Mucosa of stomach (tissue), 1 donor: ENCODE measurements around the gene FPR1.

Experiments used
- H3K27me3 ChIP-seq: one replicate; pipeline ENCODE4 v1.7.0; 2013; ENCODE audit warnings: mild to moderate bottlenecking, low read length; ENCODE audit not compliant: control insufficient read depth, insufficient read depth
- H3K36me3 ChIP-seq: one replicate; pipeline ENCODE4 v1.7.0; 2013; ENCODE audit warnings: low read length; ENCODE audit not compliant: control insufficient read depth, insufficient read depth
- H3K4me1 ChIP-seq: one replicate; pipeline ENCODE4 v1.7.0; 2013; ENCODE audit warnings: mild to moderate bottlenecking, low read length; ENCODE audit not compliant: control insufficient read depth, insufficient read depth
- H3K4me3 ChIP-seq: one replicate; pipeline ENCODE4 v1.7.0; 2013; ENCODE audit warnings: low read length
- H3K9ac ChIP-seq: one replicate; pipeline ENCODE4 v1.7.0; 2013; ENCODE audit warnings: mild to moderate bottlenecking, low read length, moderate library complexity
- H3K9me3 ChIP-seq: one replicate; pipeline ENCODE4 v1.7.0; 2013; ENCODE audit warnings: mild to moderate bottlenecking, low read length, moderate library complexity; ENCODE audit not compliant: control insufficient read depth
- donor health status: Pancreatic carcinoma.

The FPR1 gene

GRCh38 chr19:51708811-51709210 lies 42.9 kb downstream of the FPR1 start:
- H3K9me3 ChIP-seq = no peaks in the 10 kb centered on the region
- H3K4me3 ChIP-seq = no peak overlapping the region
- no peaks in the 10 kb centered on the region for H3K27me3 ChIP-seq
- H3K4me1 ChIP-seq = no peaks in the 10 kb centered on the region
- no peak overlapping the region for H3K9ac ChIP-seq
- H3K36me3 ChIP-seq = no peaks in the 10 kb centered on the region

- Histone ChIP-seq H3K9me3 (no peaks in the 10 kb centered on the region), H3K27me3 (peaks cover 5% of the 10 kb centered on the region), H3K4me1 (peaks cover 19% of the 10 kb centered on the region), H3K36me3 (no peaks in the 10 kb centered on the region), H3K9ac (no peak overlapping the region), H3K4me3 (no peak overlapping the region)
These were observed 44.8 kb downstream of the FPR1 start for GRCh38 chr19:51706885-51707284.

- peaks cover 5% of the 10 kb centered on the region for H3K27me3 ChIP-seq
- no peak overlapping the region for H3K9ac ChIP-seq
- peaks cover 21% of the 10 kb centered on the region for H3K4me1 ChIP-seq
- no peak overlapping the region for H3K4me3 ChIP-seq
- H3K9me3 ChIP-seq = no peaks in the 10 kb centered on the region
- no peaks in the 10 kb centered on the region for H3K36me3 ChIP-seq
These were observed 45.4 kb downstream of the FPR1 start for GRCh38 chr19:51706296-51706695.

- Histone ChIP-seq H3K36me3 (no peaks in the 10 kb centered on the region), H3K4me1 (peaks cover 21% of the 10 kb centered on the region), H3K9ac (peak overlapping the region; percentile 85), H3K9me3 (no peaks in the 10 kb centered on the region), H3K4me3 (peak overlapping the region; percentile 39), H3K27me3 (peaks cover 5% of the 10 kb centered on the region)
These were observed 47.1 kb downstream of the FPR1 start for GRCh38 chr19:51704626-51705025.

- H3K9me3 ChIP-seq = no peaks in the 10 kb centered on the region
- H3K4me1 ChIP-seq = peaks cover 21% of the 10 kb centered on the region
- H3K4me3 ChIP-seq = peak overlapping the region; percentile 39
- H3K9ac ChIP-seq = peak overlapping the region; percentile 85
- H3K36me3 ChIP-seq = no peaks in the 10 kb centered on the region
- H3K27me3 ChIP-seq = peaks cover 5% of the 10 kb centered on the region
These were observed 47.8 kb downstream of the FPR1 start for GRCh38 chr19:51703575-51704515.

GRCh38 chr19:51702825-51703574 lies 48.7 kb downstream of the FPR1 start:
- H3K9ac ChIP-seq = peak overlapping the region; percentile 85
- H3K36me3 ChIP-seq = no peaks in the 10 kb centered on the region
- H3K9me3 ChIP-seq = no peaks in the 10 kb centered on the region
- no peak overlapping the region for H3K4me3 ChIP-seq
- peaks cover 21% of the 10 kb centered on the region for H3K4me1 ChIP-seq
- peaks cover 5% of the 10 kb centered on the region for H3K27me3 ChIP-seq

GRCh38 chr19:51702103-51702824 lies 49.4 kb downstream of the FPR1 start:
- Histone ChIP-seq H3K4me3 (no peak overlapping the region), H3K4me1 (peaks cover 21% of the 10 kb centered on the region), H3K36me3 (no peaks in the 10 kb centered on the region), H3K9me3 (no peaks in the 10 kb centered on the region), H3K27me3 (peaks cover 5% of the 10 kb centered on the region), H3K9ac (no peak overlapping the region)

GRCh38 chr19:51701468-51702100 lies 50.1 kb downstream of the FPR1 start:
- peaks cover 21% of the 10 kb centered on the region for H3K4me1 ChIP-seq
- H3K4me3 ChIP-seq = no peak overlapping the region
- H3K36me3 ChIP-seq = no peaks in the 10 kb centered on the region
- no peak overlapping the region for H3K9ac ChIP-seq
- no peaks in the 10 kb centered on the region for H3K9me3 ChIP-seq
- peaks cover 5% of the 10 kb centered on the region for H3K27me3 ChIP-seq

- H3K4me3 ChIP-seq = no peak overlapping the region
- H3K36me3 ChIP-seq = peaks cover 5% of the 10 kb centered on the region
- H3K4me1 ChIP-seq = peaks cover 21% of the 10 kb centered on the region
- H3K27me3 ChIP-seq = peaks cover 5% of the 10 kb centered on the region
- no peak overlapping the region for H3K9ac ChIP-seq
- no peaks in the 10 kb centered on the region for H3K9me3 ChIP-seq
These were observed 52.5 kb downstream of the FPR1 start for GRCh38 chr19:51699170-51699569.

GRCh38 chr19:51698296-51698695 lies 53.4 kb downstream of the FPR1 start:
- Histone ChIP-seq H3K9me3 (no peaks in the 10 kb centered on the region), H3K4me3 (no peak overlapping the region), H3K4me1 (peaks cover 16% of the 10 kb centered on the region), H3K36me3 (peaks cover 5% of the 10 kb centered on the region), H3K9ac (no peak overlapping the region), H3K27me3 (peaks cover under 1% of the 10 kb centered on the region)

GRCh38 chr19:51697169-51697776 lies 54.4 kb downstream of the FPR1 start:
- no peak overlapping the region for H3K9ac ChIP-seq
- H3K4me3 ChIP-seq = no peak overlapping the region
- H3K4me1 ChIP-seq = peaks cover 6% of the 10 kb centered on the region
- peaks cover 5% of the 10 kb centered on the region for H3K36me3 ChIP-seq
- no peaks in the 10 kb centered on the region for H3K27me3 ChIP-seq
- no peaks in the 10 kb centered on the region for H3K9me3 ChIP-seq
